Subcutaneous abdominal adipose tissue (tissue), 5 donors: ENCODE results near the gene GPRC5D.

Experiments
- H3K27ac ChIP-seq: one replicate; pipeline ENCODE4 v1.7.0; 2013; ENCODE audit warnings: low read depth, mild to moderate bottlenecking, inconsistent platforms, low read length, moderate library complexity
- H3K27me3 ChIP-seq, 5 donors: one replicate each; pipeline ENCODE4 v1.7.0; 2013; ENCODE audit warnings: low read length in 5 of 5, inconsistent platforms in 1 of 5; ENCODE audit not compliant: control insufficient read depth in 5 of 5, insufficient read depth in 4 of 5
- H3K36me3 ChIP-seq, 5 donors: one replicate each; pipeline ENCODE4 v1.7.0; 2013; ENCODE audit warnings: low read length in 5 of 5; ENCODE audit not compliant: control insufficient read depth in 5 of 5, insufficient read depth in 5 of 5
- H3K4me1 ChIP-seq, 5 donors: one replicate each; pipeline ENCODE4 v1.7.0; 2013; ENCODE audit warnings: low read length in 5 of 5, mild to moderate bottlenecking in 3 of 5, moderate library complexity in 1 of 5; ENCODE audit not compliant: control insufficient read depth in 5 of 5, insufficient read depth in 5 of 5
- H3K4me3 ChIP-seq, 5 donors: one replicate each; pipeline ENCODE4 v1.7.0; 2013; ENCODE audit warnings: low read length in 5 of 5, low read depth in 1 of 5
- H3K9ac ChIP-seq, 5 donors: one replicate each; pipeline ENCODE4 v1.7.0; 2013; ENCODE audit warnings: low read length in 5 of 5, mild to moderate bottlenecking in 4 of 5, moderate library complexity in 3 of 5
- H3K9me3 ChIP-seq, 5 donors: one replicate each; pipeline ENCODE4 v1.7.0; 2013; ENCODE audit warnings: low read length in 5 of 5; ENCODE audit not compliant: control insufficient read depth in 5 of 5
- donor health status: healthy.
- donor health status: healthy.
- donor health status: healthy.
- donor health status: healthy.
- donor health status: healthy.

GPRC5D gene

GRCh38 chr12:12901158-12901791 lies 50.7 kb downstream of the GPRC5D start:
- H3K9ac ChIP-seq, result no peak overlapping the region

GRCh38 chr12:12900786-12901157 lies 51.2 kb downstream of the GPRC5D start:
- H3K27me3 ChIP-seq, result peaks cover 0 to 7% (median 2%) of the 10 kb centered on the region in 5 donors
- H3K4me1 ChIP-seq, result peaks cover 0 to 19% (median 8%) of the 10 kb centered on the region in 5 donors
- H3K4me3 ChIP-seq, result no peak overlapping the region
- H3K36me3 ChIP-seq, result no peaks in the 10 kb centered on the region
- peak overlapping the region; percentile 19 for H3K27ac ChIP-seq
- H3K9me3 ChIP-seq, result no peaks in the 10 kb centered on the region
- H3K9ac ChIP-seq, result no peak overlapping the region

More at GRCh38 chr12:12901158-12901791, 50.7 kb downstream of the GPRC5D start:
- Histone ChIP-seq H3K9me3 (no peaks in the 10 kb centered on the region), H3K4me3 (no peak overlapping the region), H3K27me3 (peaks cover 0 to 7% (median 2%) of the 10 kb centered on the region in 5 donors), H3K36me3 (no peaks in the 10 kb centered on the region), H3K27ac (peak overlapping the region; percentile 51), H3K4me1 (peaks cover 0 to 19% (median 8%) of the 10 kb centered on the region in 5 donors)

- H3K9ac ChIP-seq, result no peak overlapping the region
- no peaks in the 10 kb centered on the region for H3K9me3 ChIP-seq
- peak overlapping the region; percentile 48 for H3K27ac ChIP-seq
- no peak overlapping the region for H3K4me3 ChIP-seq
- no peaks in the 10 kb centered on the region for H3K36me3 ChIP-seq
- peaks cover 0 to 7% (median 2%) of the 10 kb centered on the region in 5 donors for H3K27me3 ChIP-seq
- peaks cover 0 to 19% (median 8%) of the 10 kb centered on the region in 5 donors for H3K4me1 ChIP-seq
These were observed 52.2 kb downstream of the GPRC5D start for GRCh38 chr12:12899530-12900380.

GRCh38 chr12:12898911-12899511 lies 53.0 kb downstream of the GPRC5D start:
- Histone ChIP-seq H3K9me3 (no peaks in the 10 kb centered on the region), H3K4me1 (peaks cover 0 to 16% (median 8%) of the 10 kb centered on the region in 5 donors), H3K36me3 (no peaks in the 10 kb centered on the region), H3K27me3 (peaks cover 0 to 7% (median 2%) of the 10 kb centered on the region in 5 donors), H3K27ac (peak overlapping the region; percentile 48), H3K9ac (no peak overlapping the region), H3K4me3 (no peak overlapping the region)

- H3K36me3 ChIP-seq, result no peaks in the 10 kb centered on the region
- H3K4me1 ChIP-seq, result peaks cover 0 to 12% (median 5%) of the 10 kb centered on the region in 5 donors
- H3K9me3 ChIP-seq, result no peaks in the 10 kb centered on the region
- H3K27ac ChIP-seq, result no peak overlapping the region
- H3K9ac ChIP-seq, result no peak overlapping the region
- no peak overlapping the region for H3K4me3 ChIP-seq
- peaks cover 0 to 7% (median 2%) of the 10 kb centered on the region in 5 donors for H3K27me3 ChIP-seq
These were observed 53.7 kb downstream of the GPRC5D start for GRCh38 chr12:12898136-12898717.

- Histone ChIP-seq H3K27me3 (peaks cover 0 to 16% (median 6%) of the 10 kb centered on the region in 5 donors), H3K4me3 (no peak overlapping the region), H3K9ac (no peak overlapping the region), H3K27ac (no peak overlapping the region), H3K9me3 (no peaks in the 10 kb centered on the region), H3K4me1 (peaks cover 0 to 12% (median 5%) of the 10 kb centered on the region in 5 donors), H3K36me3 (no peaks in the 10 kb centered on the region)
These were observed 54.7 kb downstream of the GPRC5D start for GRCh38 chr12:12897302-12897701.

GRCh38 chr12:12896260-12896659 lies 55.7 kb downstream of the GPRC5D start:
- peaks cover 2 to 15% (median 13%) of the 10 kb centered on the region in 5 donors for H3K4me1 ChIP-seq
- H3K36me3 ChIP-seq, result no peaks in the 10 kb centered on the region
- no peak overlapping the region for H3K4me3 ChIP-seq
- H3K9me3 ChIP-seq, result no peaks in the 10 kb centered on the region
- peaks cover 0 to 19% (median 9%) of the 10 kb centered on the region in 5 donors for H3K27me3 ChIP-seq
- H3K9ac ChIP-seq, result no peak overlapping the region
- H3K27ac ChIP-seq, result no peak overlapping the region

GRCh38 chr12:12893438-12893837 lies 58.5 kb downstream of the GPRC5D start:
- Histone ChIP-seq H3K9me3 (no peaks in the 10 kb centered on the region), H3K9ac (no peak overlapping the region), H3K4me3 (peak overlapping the region in 1 of 5 donors; percentile 76), H3K36me3 (no peaks in the 10 kb centered on the region), H3K27ac (no peak overlapping the region), H3K27me3 (peaks cover 0 to 22% (median 9%) of the 10 kb centered on the region in 5 donors), H3K4me1 (peaks cover 3 to 18% (median 17%) of the 10 kb centered on the region in 5 donors)

- Histone ChIP-seq H3K9ac (no peak overlapping the region), H3K9me3 (no peaks in the 10 kb centered on the region), H3K36me3 (no peaks in the 10 kb centered on the region), H3K27me3 (peaks cover 0 to 22% (median 9%) of the 10 kb centered on the region in 5 donors), H3K4me1 (peaks cover 3 to 18% (median 17%) of the 10 kb centered on the region in 5 donors), H3K27ac (no peak overlapping the region), H3K4me3 (peak overlapping the region; percentile 25 to 76 (median 31))
These were observed 59.3 kb downstream of the GPRC5D start for GRCh38 chr12:12892681-12893141.
